Heart right ventricle (tissue), 16 donors: ENCODE results near the gene EFCAB8. TPM values are rescaled to one million over a fixed set of nuclear protein-coding genes. Genes with fewer than 3 reads are reported as not detected.

Source experiments
- ATAC-seq, 8 donors: fragments of 200-7000 bp; cut with Tn5 transposase; one replicate each; pipeline ENCODE4 v1.9.1; 2020; ENCODE audit warnings: mild to moderate bottlenecking in 8 of 8, moderate library complexity in 8 of 8, moderate number of reproducible peaks in 1 of 8
- DNase-seq, 2 donors: peaks; one replicate each; pipeline ENCODE4 v3.0.0-alpha.2; 2020
- H3K27ac ChIP-seq, 10 donors: fragments of 200-600 bp; sonication (generic) in 2 of 10; one replicate each; pipeline versions ENCODE4 v1.5.0 to v1.8.0; 2020 to 2022; ENCODE audit warnings: mild to moderate bottlenecking in 3 of 10
- H3K27me3 ChIP-seq, 7 donors: fragments of 200-600 bp; one replicate each; pipeline ENCODE4 v1.8.0; 2021 to 2022; ENCODE audit warnings: mild to moderate bottlenecking in 2 of 7
- H3K36me3 ChIP-seq, 9 donors: fragments of 200-600 bp; sonication (generic) in 1 of 9; one replicate each; pipeline versions ENCODE4 v1.5.0 to v1.8.0; 2020 to 2022; ENCODE audit warnings: mild to moderate bottlenecking in 2 of 9
- H3K4me1 ChIP-seq, 9 donors: fragments of 200-600 bp; sonication (generic) in 1 of 9; one replicate each; pipeline versions ENCODE4 v1.5.0 to v1.8.0; 2020 to 2022; ENCODE audit warnings: mild to moderate bottlenecking in 4 of 9
- H3K4me3 ChIP-seq, 10 donors: fragments of 200-600 bp; sonication (generic) in 2 of 10; one replicate each; pipeline versions ENCODE4 v1.5.0 to v1.8.0; 2020 to 2022; ENCODE audit warnings: mild to moderate bottlenecking in 7 of 10, moderate library complexity in 2 of 10
- H3K9me3 ChIP-seq, 11 donors: fragments of 200-600 bp in 10 of 11; sonication (generic) in 2 of 11; one replicate each; pipeline versions ENCODE4 v1.5.0 to v1.8.0; 2013 to 2022; ENCODE audit warnings: mild to moderate bottlenecking in 2 of 11, control low read depth in 1 of 11, moderate library complexity in 1 of 11
- WGBS, 2 donors: extraction: QIAGEN DNeasy Blood & Tissue Kit; methylation state at CpG; one replicate each; pipeline ENCODE4 v1.1.7; 2013; ENCODE audit warnings: inconsistent platforms in 1 of 2; 5-methylcytosine and 5-hydroxymethylcytosine counted together
- intact Hi-C, 10 donors: fragments of 100-400 bp; cut with DNase I; formaldehyde crosslinking; loops; one replicate each; pipeline versions ENCODE4 v1.11.1 to v1.14.2; 2022
- polyA plus RNA-seq, 2 donors: library from polyadenylated mRNA; stranded (reverse); fragments of 200-250 nt; gene quantifications; one replicate each; pipeline ENCODE4 v1.2.3, GENCODE V29; 2013
- total RNA-seq, 10 donors: library from RNA; stranded (reverse); fragmentation: NEBNext Ultra II Directional in 3 of 10; extraction: Animal tissue kit (Norgen Biotek cat#: 25700) in 3 of 10; gene quantifications; one replicate each; pipeline versions ENCODE4 v1.2.1 to v1.2.4, GENCODE V29; 2021 to 2023
- TF ChIP-seq, protein P1 (sequence below), 9 donors: fragments of 200-600 bp; sonication (generic) in 2 of 9; IDR thresholded peaks; one replicate each; pipeline versions ENCODE4 v1.5.0 to v1.8.0; 2021 to 2022; ENCODE audit warnings: antibody characterized with exemption in 9 of 9, mild to moderate bottlenecking in 5 of 9, moderate library complexity in 1 of 9
- donor health status: Arrhythmogenic right ventricular cardiomyopathy.
- donor health status: ischemic (EF 13 %, LVEDD 7.1; RV severe dilation, severe dysfunction).
- donor health status: healthy with polysubstance abuse.
- donor health status: DM: no; HTN: yes; CAD: no.
- donor health status: DM: no; HTN: no; CAD: no.
- donor health status: ischemic (EF 25% LVEDD 6.9; RV normal size, moderate dysfunction).
- donor health status: ischemic (EF 25% LVEDD 5.7; RV mildly dilated, moderate dysfunction).
- donor health status: healthy.
- donor health status: DM: yes; HTN: yes; CAD: no.
- donor health status: Ischemic cardiomyopathy.
- donor health status: ischemic (EF 35%, LVEDD 5.7; RV mildly dilated, moderate dysfunction).
- donor health status: nonischemic (EF 11% LVEDD 7.7; RV severe dilation, severe dysfunction).
- donor health status: DM: yes; HTN: yes; CAD: no.
- donor health status: PGD.
- donor health status: ischemic (EF 29% LVEDD 5.4; RV normal size, mild dysfunction).
- donor health status: nonischemic (EF 23%, LVEDD 6.1; RV moderate dilation, normal function).

EFCAB8 gene
- total and polyA plus RNA-seq, 12 donors, result 0.15 to 0.58 TPM; not detected in 10

DNA sequence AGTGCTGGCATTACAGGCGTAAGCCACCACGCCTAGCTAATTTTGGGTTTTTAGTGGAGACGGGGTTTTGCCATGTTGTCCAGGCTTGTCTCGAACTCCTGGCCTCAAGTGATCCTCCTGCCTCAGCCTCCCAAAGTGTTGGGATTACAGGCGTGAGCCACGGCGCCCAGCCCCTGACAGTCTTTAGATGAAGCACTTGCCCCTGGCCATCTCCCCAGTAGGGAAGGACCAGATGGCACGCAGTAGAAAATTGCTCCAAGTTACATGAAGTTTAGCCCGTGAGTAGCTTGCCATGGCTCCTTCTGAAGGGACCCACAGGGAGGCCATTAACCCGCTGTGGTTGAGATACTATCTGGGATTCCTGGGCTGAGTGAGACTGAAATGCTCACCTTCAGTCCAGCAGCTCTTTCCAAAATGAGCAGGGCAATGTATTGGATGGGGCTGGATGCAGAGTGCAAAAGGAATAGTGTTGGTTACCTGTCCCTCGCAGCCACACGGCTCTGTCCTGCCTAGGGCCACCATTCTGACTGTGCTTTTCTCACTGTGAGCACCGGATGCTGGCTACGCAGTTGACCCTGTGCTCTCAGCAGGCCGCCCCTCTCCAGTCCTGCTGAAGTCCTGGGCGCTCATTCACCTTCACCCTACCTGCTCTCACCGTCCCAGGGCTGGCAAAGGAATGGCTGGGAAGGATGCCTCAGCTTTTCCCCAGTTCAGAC, 66.9 kb downstream of the EFCAB8 start:
- DNase-seq, result no peak

DNA sequence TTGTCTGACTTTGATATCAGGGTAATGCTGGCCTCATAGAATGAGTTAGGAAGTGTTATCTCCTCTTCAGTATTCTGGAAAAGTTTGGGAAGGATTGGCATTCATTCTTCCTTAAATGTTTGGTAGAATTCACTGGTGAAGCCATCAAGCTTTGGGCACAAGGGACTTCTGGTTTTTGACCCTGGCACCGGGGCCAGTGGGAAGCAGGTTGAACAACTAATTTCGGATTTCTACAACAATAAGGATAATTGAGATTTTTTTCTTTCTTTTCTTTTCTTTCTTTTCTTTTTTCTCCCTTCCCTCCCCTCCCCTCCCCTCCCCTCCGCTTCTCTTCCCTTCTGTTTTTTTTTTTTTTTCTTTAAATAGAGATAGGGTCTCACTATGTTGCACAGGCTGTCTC, 70.4 kb downstream of the EFCAB8 start:
- H3K27ac ChIP-seq, result no peak overlapping the region
- no peak for ATAC-seq
- no peak overlapping the region for H3K4me3 ChIP-seq
- no peak for DNase-seq
- peaks cover 0 to 4% (median 0%) of the 10 kb centered on the region in 7 donors for H3K27me3 ChIP-seq
- TF ChIP-seq, protein P1, sequence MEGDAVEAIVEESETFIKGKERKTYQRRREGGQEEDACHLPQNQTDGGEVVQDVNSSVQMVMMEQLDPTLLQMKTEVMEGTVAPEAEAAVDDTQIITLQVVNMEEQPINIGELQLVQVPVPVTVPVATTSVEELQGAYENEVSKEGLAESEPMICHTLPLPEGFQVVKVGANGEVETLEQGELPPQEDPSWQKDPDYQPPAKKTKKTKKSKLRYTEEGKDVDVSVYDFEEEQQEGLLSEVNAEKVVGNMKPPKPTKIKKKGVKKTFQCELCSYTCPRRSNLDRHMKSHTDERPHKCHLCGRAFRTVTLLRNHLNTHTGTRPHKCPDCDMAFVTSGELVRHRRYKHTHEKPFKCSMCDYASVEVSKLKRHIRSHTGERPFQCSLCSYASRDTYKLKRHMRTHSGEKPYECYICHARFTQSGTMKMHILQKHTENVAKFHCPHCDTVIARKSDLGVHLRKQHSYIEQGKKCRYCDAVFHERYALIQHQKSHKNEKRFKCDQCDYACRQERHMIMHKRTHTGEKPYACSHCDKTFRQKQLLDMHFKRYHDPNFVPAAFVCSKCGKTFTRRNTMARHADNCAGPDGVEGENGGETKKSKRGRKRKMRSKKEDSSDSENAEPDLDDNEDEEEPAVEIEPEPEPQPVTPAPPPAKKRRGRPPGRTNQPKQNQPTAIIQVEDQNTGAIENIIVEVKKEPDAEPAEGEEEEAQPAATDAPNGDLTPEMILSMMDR (IDR thresholded peaks at IDR 0.05), result no peak
- intact Hi-C loops, result no loop called here
- no peaks in the 10 kb centered on the region for H3K36me3 ChIP-seq
- WGBS, 2 donors, result 89 to 93% methylated on average over 3 of the region's 3 CpGs
- H3K4me1 ChIP-seq, result no peaks in the 10 kb centered on the region
- no peaks in the 10 kb centered on the region for H3K9me3 ChIP-seq

More for the DNA sequence above, 66.9 kb downstream of the EFCAB8 start:
- intact Hi-C loops, result no loop called here
- no peaks in the 10 kb centered on the region for H3K9me3 ChIP-seq
- H3K4me3 ChIP-seq, result no peak overlapping the region
- no peak overlapping the region for H3K27ac ChIP-seq
- 84 to 88% methylated on average over 17 of the region's 17 CpGs for WGBS, 2 donors
- ATAC-seq, result no peak
- peaks cover 0 to 4% (median 0%) of the 10 kb centered on the region in 7 donors for H3K27me3 ChIP-seq
- H3K36me3 ChIP-seq, result no peaks in the 10 kb centered on the region
- TF ChIP-seq, protein P1 (IDR thresholded peaks at IDR 0.05), result no peak
- H3K4me1 ChIP-seq, result no peaks in the 10 kb centered on the region

- 75 to 76% methylated on average over 10 of the region's 10 CpGs for WGBS, 2 donors
- intact Hi-C loops, result no loop called here
These were observed 71.5 kb downstream of the EFCAB8 start for GRCh38 chr20:32930181-32930580.

DNA sequence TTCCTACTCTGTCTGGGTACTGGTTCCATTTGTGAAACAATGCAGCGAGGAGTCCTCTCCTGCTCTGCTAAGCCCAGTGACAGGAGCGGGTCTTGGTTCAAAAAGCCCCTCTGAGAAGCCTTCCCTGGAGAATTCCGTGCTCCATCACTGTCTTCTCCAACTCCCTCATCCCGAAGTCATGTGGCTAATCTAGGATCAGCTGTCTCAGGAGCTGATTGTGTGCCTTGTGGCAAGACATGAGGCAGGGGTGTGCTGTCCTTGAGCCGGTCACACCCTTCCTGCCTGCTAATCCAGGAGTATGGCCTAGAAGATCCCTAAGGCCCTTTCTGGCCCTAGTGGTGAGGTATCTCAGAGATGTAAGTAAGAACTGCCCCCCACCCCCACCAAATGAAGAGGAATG, 72.0 kb downstream of the EFCAB8 start:
- peaks cover 0 to 8% (median 3%) of the 10 kb centered on the region in 7 donors for H3K27me3 ChIP-seq
- WGBS, 2 donors, result 61 to 70% methylated on average over 5 of the region's 5 CpGs
- TF ChIP-seq, protein P1 (IDR thresholded peaks at IDR 0.05), result no peak
- no peak overlapping the region for H3K27ac ChIP-seq
- ATAC-seq (no peak), DNase-seq (no peak)
- H3K9me3 ChIP-seq, result no peaks in the 10 kb centered on the region
- H3K36me3 ChIP-seq, result no peaks in the 10 kb centered on the region
- H3K4me3 ChIP-seq, result no peak overlapping the region
- intact Hi-C loops, result no loop called here
- no peaks in the 10 kb centered on the region for H3K4me1 ChIP-seq

More at GRCh38 chr20:32930181-32930580, 71.5 kb downstream of the EFCAB8 start:
- DNase-seq (no peak), ATAC-seq (no peak)
- Histone ChIP-seq H3K4me3 (no peak overlapping the region), H3K4me1 (no peaks in the 10 kb centered on the region), H3K9me3 (no peaks in the 10 kb centered on the region), H3K36me3 (no peaks in the 10 kb centered on the region), H3K27ac (no peak overlapping the region), H3K27me3 (peaks cover 0 to 5% (median 3%) of the 10 kb centered on the region in 7 donors)
- TF ChIP-seq, protein P1 (IDR thresholded peaks at IDR 0.05), result no peak
